DMS114 treated with DMSO at 0.1 percent for 48 hours (cell line): ENCODE data around the gene NKX1-1.
"Not testable (repeated sequence)": the region's sequence is repeated elsewhere in the genome, so short reads cannot be mapped to it uniquely, and the experiment has no call there.

Experiments used
- DNase-seq: peaks from one replicate; lab custom pipeline; 2025; ENCODE audit not compliant: unreplicated experiment; lab: John Stamatoyannopoulos, UW

Gene NKX1-1

DNA sequence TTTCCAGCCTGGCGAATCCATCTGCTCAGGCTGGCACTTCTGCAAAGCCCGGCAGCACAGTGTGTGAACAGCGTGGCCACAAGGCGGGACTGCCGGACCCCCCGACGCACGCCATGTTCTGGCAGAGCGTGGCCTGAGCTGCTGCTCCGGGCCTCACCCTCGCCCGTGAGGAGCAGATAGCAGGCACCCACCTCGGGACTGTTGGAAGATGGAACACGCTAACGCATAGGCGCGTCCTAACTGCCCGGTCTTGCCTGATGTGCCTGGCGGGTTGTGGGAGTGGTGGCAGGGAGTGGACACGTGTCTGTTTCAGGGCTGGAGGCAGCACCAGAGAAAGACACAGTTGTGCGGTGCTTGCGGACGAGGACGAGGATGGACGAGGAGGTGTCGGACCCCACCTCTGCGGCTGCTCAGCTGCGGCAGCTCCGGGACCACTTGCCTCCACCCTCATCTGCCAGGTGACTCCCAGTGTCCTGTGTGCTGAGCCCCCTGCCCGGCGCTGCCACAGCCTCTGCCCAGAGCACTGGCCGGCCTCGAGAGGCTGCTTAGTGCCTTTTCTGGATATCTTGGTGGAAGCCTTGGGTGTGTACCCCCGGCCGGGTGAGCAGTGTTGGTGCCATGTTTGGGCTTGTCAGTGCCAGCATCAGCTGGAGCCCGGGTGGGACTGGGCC is 31.1 kb downstream of the NKX1-1 start:
- no peak for DNase-seq

DNA sequence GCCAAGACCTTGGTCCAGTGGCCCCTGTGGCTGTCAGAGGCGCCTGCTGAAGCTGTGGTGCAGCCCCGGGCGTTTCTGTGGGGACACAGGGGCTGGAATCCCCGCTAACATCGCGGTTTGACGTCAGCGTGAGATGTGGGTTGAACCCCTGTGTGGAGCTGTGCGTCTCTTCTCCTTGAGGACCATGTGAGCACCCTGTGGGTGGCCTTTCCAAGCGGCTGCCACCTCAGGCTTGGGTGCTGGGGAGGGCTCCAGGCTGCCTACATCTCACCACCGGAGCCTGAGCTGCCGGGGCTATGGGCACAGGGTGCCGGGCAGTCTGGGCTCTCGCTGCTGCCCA is 31.6 kb downstream of the NKX1-1 start:
- DNase-seq: no peak

DNA sequence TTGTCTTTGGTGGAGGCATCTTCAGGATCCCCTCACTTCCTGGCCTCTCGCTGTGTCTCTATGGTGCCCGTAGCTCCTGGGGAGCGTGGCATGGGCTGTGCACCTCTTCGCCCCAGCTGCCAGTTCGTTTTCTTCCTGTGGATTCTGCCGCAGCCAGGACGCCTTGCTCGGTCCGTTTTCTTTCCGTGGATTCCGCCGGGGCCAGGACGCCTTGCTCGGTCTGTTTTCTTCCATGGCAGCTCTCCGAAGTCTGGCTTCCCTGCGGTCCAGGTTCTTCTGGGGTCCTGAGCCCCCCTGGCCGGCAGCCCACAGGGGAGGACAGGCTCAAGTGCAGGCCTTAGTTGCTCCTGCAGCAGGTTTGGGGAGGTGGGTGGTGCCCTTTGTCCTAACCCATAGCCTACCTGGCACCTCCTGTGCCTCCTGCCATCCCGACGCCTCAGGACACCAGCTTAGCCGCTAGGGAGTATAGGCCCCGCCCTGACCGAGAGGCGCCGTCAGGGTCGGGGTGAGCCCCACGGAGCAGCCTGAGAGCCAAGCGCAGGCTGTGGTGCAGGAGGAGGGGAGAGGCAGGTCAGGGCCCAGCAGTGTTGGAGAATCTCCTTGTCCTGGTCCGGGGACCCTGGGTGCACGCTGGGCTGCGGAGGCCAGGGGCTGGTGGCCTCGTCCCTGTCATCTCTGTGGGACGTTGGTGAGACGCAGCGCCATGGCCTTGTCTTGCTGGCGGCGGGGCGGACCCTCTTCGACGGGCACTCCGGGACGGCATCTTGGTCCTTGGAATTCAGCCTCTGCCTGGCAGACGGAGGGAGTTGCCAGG is 32.1 kb downstream of the NKX1-1 start:
- DNase-seq: no peak

DNA sequence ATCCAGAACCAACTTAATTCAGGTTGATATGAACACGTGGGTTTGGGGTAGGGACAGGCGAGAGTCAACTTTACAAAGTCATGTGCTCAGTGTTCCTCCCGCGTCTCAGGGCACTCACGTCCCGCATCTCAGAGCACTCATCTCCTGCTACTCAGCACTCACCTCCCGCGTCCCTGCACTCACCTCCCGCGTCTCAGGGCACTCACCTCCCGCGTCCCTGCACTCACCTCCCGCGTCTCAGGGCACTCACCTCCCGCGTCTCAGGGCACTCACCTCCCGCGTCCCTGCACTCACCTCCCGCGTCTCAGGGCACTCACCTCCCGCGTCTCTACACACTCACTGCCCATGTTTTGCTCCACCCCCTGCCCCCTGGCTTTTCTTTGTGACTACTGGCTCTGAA is 33.7 kb downstream of the NKX1-1 start:
- not testable (repeated sequence) for DNase-seq

DNA sequence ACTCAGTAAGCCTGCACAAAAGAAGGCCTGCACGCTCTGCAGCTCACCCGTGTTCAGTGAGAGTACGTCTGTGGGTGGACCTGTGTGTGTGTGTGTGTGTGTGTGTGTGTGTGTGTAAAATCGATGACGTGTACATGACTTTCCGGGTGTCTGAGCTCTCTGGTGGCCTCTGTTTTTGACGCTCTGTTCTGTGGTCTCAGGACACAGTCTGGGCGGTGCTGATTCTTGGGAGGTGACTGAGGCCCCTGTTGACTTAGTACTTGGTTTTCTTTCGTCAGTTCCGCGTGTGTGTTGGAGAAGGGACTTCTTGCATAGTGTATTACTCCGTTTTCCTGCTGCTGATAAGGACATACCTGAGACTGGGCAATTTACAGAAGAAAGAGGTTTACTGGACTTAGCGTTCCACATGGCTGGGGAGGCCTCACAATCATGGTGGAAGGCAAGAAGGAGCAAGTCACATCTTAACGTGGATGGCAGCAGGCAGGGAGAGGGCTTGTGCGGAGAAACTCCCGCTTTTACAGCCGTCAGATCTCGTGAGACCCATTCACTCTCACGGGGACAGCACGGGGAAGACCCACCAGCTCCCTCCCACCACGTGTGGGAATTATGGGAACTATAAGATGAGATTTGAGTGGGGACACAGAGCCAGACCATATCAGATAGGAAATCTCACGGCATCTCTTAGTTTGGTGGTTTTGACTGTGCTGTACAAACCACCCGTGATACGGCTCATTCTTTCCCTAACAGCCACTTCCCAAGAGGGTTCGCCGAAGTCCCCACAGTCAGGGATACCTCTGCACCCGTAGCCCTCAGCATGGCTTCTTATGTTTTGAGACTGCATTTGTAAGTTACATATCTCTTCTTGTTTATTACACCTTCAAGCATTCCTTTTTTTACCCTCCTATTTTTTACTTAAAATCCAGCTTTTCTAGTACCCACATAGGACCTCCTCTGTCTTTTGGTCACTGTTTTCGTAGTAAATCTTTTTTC is 34.8 kb downstream of the NKX1-1 start:
- no peak for DNase-seq

DNA sequence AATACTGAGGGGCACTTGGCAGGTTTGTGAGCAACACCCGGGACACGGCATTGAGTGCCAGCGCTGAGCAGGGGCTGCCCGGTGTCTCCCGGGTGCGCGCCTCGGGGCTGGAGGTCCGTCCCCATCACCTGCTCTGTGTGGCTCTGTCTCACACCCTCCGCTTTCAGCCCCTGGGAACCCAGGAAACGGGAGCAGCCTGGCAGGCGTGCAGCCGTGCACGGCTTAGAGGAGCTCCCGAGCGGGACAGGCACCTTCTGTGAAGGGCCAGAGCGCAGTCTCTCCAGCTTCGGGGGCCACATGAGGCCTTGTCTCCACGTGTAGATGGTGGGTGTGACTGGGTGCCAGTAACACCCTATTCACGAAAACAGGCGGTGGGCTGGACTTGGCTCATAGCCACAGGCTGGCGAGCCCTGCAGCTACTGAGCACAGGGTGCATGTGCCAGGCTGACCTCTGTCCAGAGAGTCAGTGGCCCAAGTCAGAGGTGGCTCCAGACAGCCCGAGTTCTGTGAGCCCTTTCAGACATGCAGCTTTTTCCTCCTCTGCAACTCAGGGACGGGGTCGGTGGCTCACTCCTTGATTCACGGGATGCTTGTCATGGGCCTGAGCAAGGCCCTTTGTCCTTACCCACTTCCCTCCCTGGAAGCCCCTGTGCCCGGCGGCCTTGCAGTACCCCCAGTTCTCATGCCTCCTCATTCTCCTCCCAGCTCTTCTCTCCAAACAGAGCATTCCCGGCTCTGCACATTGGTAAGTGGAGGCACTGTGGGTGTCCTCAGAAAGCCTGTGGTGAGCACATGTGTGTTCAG is 35.7 kb downstream of the NKX1-1 start:
- DNase-seq: no peak

DNA sequence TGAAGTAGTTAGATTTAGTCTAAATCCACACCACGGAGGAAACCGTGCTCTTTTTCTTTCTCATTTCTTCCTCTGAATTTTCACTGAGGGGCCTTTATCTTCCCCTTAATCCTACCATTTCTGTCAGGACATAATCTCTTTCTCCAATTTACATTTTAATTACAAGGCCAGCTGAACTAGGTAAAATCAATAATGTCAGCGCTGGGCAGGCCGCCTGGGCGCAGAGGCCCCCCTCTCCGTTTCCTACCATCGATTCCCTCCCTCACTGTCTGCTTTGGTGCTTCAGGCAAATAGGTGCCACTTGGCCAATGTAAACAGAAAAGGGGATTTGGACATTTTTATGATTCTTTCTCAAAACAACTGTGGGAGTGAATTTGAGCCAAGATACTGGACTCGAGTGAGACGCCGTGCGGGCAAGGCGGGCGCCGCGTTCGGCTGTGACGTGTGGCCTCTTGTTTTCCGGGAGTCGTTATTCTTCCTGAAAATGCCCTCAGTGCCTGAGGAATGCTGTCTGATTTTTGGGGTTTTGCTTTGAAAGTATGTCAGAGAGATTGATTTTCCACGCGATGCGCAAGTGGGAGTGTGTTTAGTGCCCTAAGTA is 36.7 kb downstream of the NKX1-1 start:
- no peak for DNase-seq

DNA sequence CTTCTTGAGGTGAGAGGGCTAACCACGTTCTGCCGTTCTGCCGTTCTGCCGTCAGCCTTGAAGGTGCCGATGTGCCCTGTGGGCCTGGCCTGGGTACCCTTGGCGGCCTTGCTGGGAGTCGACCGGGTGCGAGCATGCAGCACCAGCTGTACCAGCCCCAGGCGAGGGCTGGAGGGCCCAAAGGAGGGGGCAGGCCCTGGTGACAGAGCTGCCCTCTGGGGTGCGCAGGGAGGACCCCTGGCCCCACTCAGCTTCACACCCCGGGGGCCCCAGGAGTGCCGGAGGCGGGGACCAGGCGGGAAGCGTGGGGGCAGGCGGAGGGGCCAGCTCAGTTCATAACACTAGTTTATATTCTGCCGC is 37.2 kb downstream of the NKX1-1 start:
- no peak for DNase-seq

DNA sequence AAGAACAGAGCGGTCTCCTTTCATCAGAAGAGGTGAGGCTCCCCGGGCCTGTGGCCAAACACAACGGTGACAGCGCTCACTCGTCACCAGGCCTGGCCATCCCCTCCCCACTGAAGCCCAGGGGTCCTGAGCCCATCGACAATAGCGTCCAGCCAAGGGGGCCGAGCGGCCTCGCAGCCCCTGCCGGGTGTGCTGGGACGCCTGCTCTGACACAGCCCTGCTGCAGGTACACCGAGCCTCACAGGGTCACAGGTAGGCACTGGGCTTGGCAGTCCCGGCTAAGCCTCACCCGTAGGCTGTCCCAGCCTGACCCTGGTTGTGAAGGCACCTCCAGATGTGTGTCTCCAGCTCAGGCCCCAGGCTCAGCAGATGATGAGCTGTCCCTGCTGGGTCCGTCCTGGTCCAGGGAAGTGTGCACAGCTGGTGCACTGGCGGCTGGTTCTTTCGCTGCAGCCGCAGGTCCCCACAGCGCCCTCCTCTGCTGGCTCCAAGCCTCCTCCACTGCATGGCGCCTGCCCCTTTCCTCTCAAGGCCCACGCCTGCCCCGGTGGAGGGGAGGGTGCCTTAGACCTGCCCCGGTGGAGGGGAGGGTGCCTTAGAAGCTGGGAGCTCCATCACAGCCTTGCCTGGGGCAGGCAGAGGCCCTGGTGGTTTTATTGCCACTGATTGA is 37.7 kb downstream of the NKX1-1 start:
- no peak for DNase-seq

DNA sequence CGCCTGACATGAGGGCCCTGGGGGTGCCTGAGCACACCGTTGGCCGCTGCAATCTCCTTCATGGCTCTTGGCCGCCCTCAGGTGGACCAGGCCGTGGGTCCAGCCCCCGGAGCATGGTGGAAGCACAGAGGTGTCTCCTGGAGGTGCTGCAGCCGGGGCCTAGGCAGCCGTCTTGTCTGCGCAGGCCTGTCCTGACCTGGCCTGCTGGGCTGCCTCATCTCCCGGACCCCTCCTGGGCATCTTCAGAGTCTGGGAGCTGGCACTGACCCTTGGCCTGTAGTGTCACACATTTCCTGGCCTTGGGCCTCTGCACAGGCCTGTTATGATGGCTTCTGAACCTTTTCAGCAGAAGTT is 38.3 kb downstream of the NKX1-1 start:
- no peak for DNase-seq

DNA sequence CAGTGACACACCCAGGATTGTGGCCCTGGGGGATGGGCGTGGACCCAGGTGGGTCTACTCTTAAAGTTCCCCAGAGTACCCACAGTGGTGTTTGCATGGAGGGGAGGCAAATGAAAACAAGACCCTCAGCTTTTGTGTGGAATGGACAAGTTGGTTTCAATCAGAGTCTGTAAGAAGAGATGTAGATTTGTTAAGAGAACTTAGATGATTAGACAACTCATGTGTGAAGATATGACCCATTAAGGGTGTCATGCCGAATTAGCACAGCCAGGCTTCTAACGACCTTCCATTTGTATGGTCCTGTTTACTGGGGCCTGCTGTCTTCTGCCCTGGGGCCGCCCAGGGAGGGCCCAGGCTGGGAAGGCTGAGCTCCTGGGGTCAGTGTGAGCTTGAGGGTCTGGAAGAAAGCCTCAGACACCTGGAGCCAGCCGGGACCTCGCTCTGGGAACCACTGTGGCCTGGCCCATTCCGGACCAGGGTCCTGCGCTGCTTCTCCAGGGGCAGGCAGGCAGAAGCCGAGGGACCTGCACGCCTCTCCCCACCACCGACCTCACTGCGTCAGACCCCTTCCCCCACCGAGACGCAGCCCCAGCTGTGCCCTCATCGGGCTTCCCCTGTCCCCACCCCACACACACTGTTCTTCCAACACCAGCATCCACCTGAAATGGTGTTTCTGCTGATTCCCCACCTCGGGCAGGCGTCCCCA is 38.9 kb downstream of the NKX1-1 start:
- no peak for DNase-seq

DNA sequence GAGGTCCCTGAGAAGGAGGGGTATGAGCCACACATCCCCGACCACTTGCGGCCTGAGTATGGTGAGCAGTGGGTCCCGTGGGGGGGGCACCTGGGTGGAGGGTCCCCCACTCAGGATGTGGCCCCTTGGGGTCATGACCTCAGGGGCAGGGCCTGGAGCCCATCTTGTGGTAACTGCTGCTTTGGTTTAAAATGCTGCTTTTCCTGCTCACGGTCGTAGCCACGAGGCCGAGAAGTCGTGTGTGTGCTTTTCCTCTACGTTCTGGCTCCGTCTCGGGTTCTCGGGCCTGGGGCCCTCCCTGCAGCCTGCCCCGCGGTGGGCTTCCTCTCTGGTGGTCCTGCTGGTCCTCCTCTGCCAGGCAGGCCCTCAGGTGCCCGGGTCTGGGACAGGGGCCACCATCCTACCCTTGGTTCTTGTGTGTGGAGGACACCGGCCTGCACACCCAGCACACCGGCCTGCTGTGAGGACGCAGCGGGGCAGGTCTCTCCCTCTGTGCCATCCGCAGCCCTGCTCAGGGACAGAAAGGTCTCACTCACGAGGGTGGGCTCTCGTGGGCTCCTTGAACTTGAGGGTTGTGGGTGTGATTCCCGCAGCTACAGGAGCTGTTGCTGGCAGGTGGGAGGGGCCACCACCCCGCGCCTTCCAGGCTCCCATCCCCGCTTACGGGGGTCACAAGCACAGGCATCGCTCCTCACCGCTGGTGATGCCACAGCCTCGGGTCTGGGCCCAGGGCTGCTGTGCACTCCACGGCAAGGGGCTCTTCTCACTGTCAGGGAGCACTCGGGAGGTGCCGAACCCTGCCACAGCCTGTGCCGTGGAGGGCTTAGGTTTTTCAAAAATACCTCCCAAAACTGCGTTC is 39.6 kb downstream of the NKX1-1 start:
- DNase-seq: no peak

DNA sequence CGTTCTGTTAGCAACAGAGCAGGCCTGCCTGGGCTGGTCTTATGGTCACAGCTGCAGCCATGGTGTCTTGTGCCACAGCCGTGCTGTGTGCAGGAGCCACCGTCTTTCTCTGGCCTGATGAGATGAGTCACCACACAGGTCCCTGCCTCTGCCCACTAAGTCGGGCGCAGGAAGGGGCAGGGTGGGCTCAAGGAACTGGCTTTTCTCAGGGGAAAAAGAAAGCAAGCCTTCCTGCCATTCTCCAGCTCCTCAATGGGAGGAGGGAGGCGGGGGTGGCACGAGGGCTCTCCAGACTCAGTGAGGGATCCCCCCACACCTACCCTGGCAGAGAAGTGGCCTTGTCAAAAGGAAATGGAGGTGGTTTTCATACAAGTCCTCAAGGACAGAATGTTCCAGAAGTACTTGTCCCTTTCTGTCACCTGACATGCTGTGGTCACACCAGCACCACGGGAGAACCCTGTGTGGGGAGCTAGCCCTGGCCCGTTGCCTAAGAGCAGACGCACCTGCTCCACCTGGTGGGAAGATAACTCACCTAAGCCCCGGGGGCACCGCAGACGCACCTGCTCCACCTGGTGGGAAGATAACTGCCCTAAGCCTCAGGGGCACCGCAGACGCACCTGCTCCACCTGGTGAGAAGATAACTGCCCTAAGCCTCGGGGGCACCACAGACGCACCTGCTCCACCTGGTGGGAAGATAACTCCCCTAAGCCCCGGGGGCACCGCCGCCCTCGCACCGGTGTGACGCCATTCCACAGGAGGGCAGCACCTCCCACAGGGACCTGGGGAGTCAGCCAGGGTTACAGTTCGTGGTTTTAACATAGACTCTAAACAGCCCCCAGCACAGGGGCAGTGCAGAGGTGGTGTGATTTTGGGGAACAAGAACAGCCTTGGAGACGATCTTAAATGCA is 40.7 kb downstream of the NKX1-1 start:
- DNase-seq: no peak

DNA sequence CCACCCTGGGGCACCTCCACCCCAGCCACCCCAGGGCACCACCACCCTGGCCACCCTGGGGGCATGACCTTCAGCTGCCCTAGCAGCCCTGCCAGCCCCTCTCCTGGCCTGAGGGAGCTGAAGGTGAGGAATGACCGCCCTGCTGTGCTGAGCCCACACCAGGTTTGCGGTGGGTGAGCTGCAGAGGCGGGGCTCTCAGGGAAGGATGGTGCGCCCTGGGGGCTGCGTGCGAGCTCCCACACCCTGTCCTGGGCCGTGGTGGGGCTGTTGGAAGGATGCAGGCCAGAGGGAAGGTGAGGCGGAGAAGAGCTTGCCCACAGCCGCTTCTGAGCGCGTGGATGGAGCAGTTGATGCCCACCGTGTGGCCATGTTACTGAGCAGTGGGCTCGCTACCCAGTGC is 41.5 kb downstream of the NKX1-1 start:
- no peak for DNase-seq

DNA sequence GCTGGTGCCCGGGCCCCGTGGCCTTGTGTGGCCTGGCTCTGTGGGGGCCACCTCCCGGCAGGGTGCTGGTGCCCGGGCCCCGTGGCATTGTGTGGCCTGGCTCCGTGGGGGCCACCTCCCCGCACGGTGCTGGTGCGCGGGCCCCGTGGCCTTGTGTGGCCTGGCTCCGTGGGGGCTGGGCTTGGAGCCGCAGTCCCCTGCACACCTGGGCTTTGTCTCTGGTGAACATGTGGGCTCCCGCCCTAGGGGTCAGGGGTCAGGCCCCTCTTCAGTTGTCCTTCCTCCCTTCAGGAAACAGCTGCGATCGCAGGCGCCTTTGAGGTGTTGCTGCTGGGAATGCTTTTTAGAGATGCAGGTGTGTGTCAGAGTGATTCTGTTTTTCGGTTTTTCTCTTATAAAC is 42.0 kb downstream of the NKX1-1 start:
- no peak for DNase-seq

DNA sequence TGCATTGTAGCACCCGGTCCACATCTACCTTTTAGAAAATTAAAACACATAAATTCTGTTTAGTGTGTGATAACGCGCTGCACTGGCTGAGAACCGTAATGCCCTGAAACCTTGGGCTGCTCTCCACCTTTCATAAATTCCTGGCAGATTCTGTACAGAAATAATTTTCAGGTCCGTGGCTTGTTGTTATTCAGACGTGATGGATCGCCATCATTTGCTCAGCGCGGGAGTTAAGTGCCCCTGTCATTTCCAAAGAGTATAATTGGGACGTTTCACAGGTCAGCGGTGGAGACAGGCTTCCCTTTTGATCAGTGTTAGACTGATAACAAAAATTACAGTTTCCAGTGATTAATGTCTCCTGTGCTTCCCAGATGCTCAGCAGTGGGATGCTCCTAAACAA is 42.7 kb downstream of the NKX1-1 start:
- DNase-seq: no peak

DNA sequence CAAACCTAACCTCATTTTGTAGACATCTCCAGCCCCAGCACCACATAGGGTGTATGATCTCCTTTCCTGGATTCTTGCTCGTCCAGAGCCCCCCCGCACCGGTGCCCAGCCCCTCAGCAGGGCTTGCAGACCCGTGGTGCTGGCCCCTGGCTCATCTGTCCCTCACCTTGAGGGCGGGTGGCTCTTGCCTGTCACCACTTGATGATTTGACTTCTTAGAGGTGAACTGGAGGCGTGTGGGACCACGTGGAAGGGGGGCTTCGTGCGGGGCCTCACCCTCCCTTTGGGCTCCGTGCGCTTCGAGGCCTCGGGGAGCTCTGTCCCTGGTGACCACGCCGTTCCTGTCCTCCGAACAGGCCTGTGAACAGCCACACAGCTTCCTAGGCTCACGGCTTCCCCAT is 43.7 kb downstream of the NKX1-1 start:
- no peak for DNase-seq
